K562 (cell line): ENCODE measurements around the gene SULT1A3. TPM values are rescaled to one million over a fixed set of nuclear protein-coding genes. Genes with fewer than 3 reads are reported as not detected.

Source experiments
- ARHGAP35 ChIP-seq: fragments of 450-650 bp; IDR thresholded peaks from 2 replicates; pipeline ENCODE4 v1.6.1; 2018; ENCODE audit not compliant: partially characterized antibody
- ATF4 ChIP-seq: fragments of 450-650 bp; formaldehyde crosslinking; IDR thresholded peaks from 2 replicates; pipeline ENCODE4 v1.4.0; 2022; ENCODE audit warnings: mild to moderate bottlenecking, moderate library complexity
- E2F6 ChIP-seq, 2 experiments: IDR thresholded peaks; 2 replicates each; pipeline ENCODE4 v1.6.1; 2011; ENCODE audit warnings: borderline replicate concordance in 1 of 2, control low read depth in 1 of 2, low read depth in 1 of 2, low read length in 1 of 2, mild to moderate bottlenecking in 1 of 2, mixed read lengths in 1 of 2, moderate library complexity in 1 of 2; ENCODE audit not compliant: insufficient read depth in 1 of 2, insufficient read length in 1 of 2, poor library complexity in 1 of 2, severe bottlenecking in 1 of 2; ENCODE audit errors: extremely low read depth in 1 of 2
- GATAD2A ChIP-seq: fragments of 450-650 bp; IDR thresholded peaks from 2 replicates; pipeline ENCODE4 v1.6.1; 2017
- HDAC6 ChIP-seq: IDR thresholded peaks from 2 replicates; pipeline ENCODE4 v1.6.1; 2012; ENCODE audit warnings: low read depth, mild to moderate bottlenecking, control low read depth, inconsistent platforms, low read length, moderate library complexity
- MAX ChIP-seq: sonication (generic); formaldehyde crosslinking; IDR thresholded peaks from 2 replicates; pipeline ENCODE4 v1.9.0; 2022; ENCODE audit warnings: mild to moderate bottlenecking, missing genetic modification reagents
- NR1H2 ChIP-seq: sonication (generic); formaldehyde crosslinking; IDR thresholded peaks from 2 replicates; pipeline ENCODE4 v1.4.0; 2020; ENCODE audit warnings: mild to moderate bottlenecking, missing genetic modification reagents
- PCBP2 ChIP-seq: fragments of 200-400 bp; formaldehyde crosslinking; IDR thresholded peaks from 2 replicates; pipeline ENCODE4 v1.6.1; 2018; ENCODE audit warnings: low read length, low read depth, mild to moderate bottlenecking, moderate library complexity; ENCODE audit not compliant: poor library complexity, severe bottlenecking
- ZBTB11 ChIP-seq, 3 experiments: fragments of 200-800 bp in 1 of 3; fragments of 250-450 bp in 1 of 3; fragments of 450-650 bp in 1 of 3; sonication (Bioruptor Pico) in 1 of 3; sonication (Bioruptor generic) in 1 of 3; formaldehyde crosslinking in 1 of 3; IDR thresholded peaks; 2 replicates each; pipeline versions ENCODE4 v1.6.1 to v1.8.0; 2016 to 2022; ENCODE audit warnings: mild to moderate bottlenecking in 2 of 3, missing genetic modification characterization in 2 of 3, missing compliant biosample characterization in 1 of 3, moderate library complexity in 1 of 3
- ZBTB34 ChIP-seq: fragments of 250-450 bp; sonication (Bioruptor Pico); IDR thresholded peaks from 2 replicates; pipeline ENCODE4 v1.8.0; 2021; ENCODE audit warnings: mild to moderate bottlenecking, moderate library complexity
- ZBTB9 ChIP-seq: fragments of 450-650 bp; formaldehyde crosslinking; IDR thresholded peaks from 2 replicates; pipeline ENCODE4 v1.4.0; 2020; ENCODE audit warnings: mild to moderate bottlenecking, moderate library complexity
- ZNF740 ChIP-seq, 3 experiments: fragments of 200-800 bp in 1 of 3; sonication (Bioruptor generic) in 1 of 3; sonication (generic) in 1 of 3; formaldehyde crosslinking in 1 of 3; IDR thresholded peaks; 2 replicates each; pipeline versions ENCODE4 v1.6.1 to v1.8.0; 2016 to 2022; ENCODE audit warnings: mild to moderate bottlenecking in 2 of 3, missing compliant biosample characterization in 2 of 3, missing genetic modification characterization in 2 of 3, missing genetic modification reagents in 1 of 3
- ZNF77 ChIP-seq: fragments of 250-450 bp; sonication (Bioruptor Pico); IDR thresholded peaks from 2 replicates; pipeline ENCODE4 v1.5.0; 2020
- polyA plus RNA-seq, 8 experiments: library from polyadenylated mRNA; depleted of rRNA in 4 of 8; stranded (reverse) in 5 of 8; unstranded in 3 of 8; fragments of >200 nt; fragmentation: Nextera tagmentation in 2 of 8; fragmentation: Illumina TruSeq in 1 of 8; extraction: Ambion mirVana in 2 of 8; extraction: Trizol in 1 of 8; gene quantifications; 2 replicates each; pipeline versions ENCODE4 v1.2.1 to v1.2.3, GENCODE V29; 2011 to 2014; ENCODE audit warnings: inconsistent platforms in 1 of 8, missing spikeins in 1 of 8
- total RNA-seq, 7 experiments: library from RNA; depleted of rRNA in 6 of 7; stranded (reverse); fragments of >200 nt in 6 of 7; fragmentation: Illumina TruSeq in 2 of 7; extraction: Trizol in 2 of 7; gene quantifications; 2 replicates each; pipeline versions ENCODE4 v1.2.1 to v1.2.3, GENCODE V29; 2011 to 2021; ENCODE audit warnings: low replicate concordance in 1 of 7

SULT1A3 gene
- total and polyA plus RNA-seq, 9 of the 15 experiments (the other 6 are each of a cell fraction or from before 2014, with no cell fraction given): 2.4 to 18.0 (median 7.3) TPM

GRCh38 chr16:30185683-30186421, 13.2 kb upstream of the SULT1A3 start (continued):
- TF ChIP-seq HDAC6 (no peak), ZBTB11 (CRISPR knock-in tag; IDR thresholded peaks at IDR 0.05) (peak in 1 of 3 experiments; percentile 56; a peak in 1 of 6 replicates), ZNF77 (CRISPR knock-in tag) (no peak), NR1H2 (CRISPR knock-in tag) (no peak), ZNF740 (CRISPR knock-in tag; IDR thresholded peaks at IDR 0.05) (0 out of 2 replicates have a peak, but pooled peaks have one; percentile 38), ZNF740 (tag; IDR thresholded peaks at IDR 0.05) (no peak), GATAD2A (no peak), MAX (CRISPR knock-in tag) (peak; percentile 93), E2F6 (IDR thresholded peaks at IDR 0.05; ENCODE audit: borderline replicate concordance in 1 of 2, extremely low read depth in 1 of 2, insufficient read depth in 1 of 2, insufficient read length in 1 of 2, low read depth in 1 of 2, low read length in 1 of 2, poor library complexity in 1 of 2, severe bottlenecking in 1 of 2) (peak in 1 of 2 experiments; percentile 67), PCBP2 (no peak), ARHGAP35 (no peak), ATF4 (CRISPR knock-in tag) (peak; percentile 85), ZBTB9 (CRISPR knock-in tag) (peak; percentile 67; the same call in 1 of the 2 replicates), ZBTB34 (CRISPR knock-in tag) (no peak)
- TF ChIP-seq, all 486 proteins: peak for 35
